WI38 (cell line): Measurements from ENCODE around the gene G6PD.
A peak's percentile ranks its signal among the peaks of the same experiment; 100 is the strongest.

Experiments used
- H3K4me3 ChIP-seq: 2 replicates; pipeline ENCODE4 v1.5.1; 2011; ENCODE audit warnings: low read depth, mild to moderate bottlenecking, control low read depth, low read length
- CTCF ChIP-seq: IDR thresholded peaks from 2 replicates; pipeline ENCODE4 v1.5.1; 2012; ENCODE audit warnings: low read depth, mild to moderate bottlenecking, control low read depth, low read length

Gene G6PD

GRCh38 chrX:154532690-154533089 is 14.0 kb downstream of the G6PD start:
- no peak overlapping the region for H3K4me3 ChIP-seq
- no peak for TF ChIP-seq CTCF

- no peak for TF ChIP-seq CTCF
- no peak overlapping the region for H3K4me3 ChIP-seq
Measured at GRCh38 chrX:154531626-154532025, 15.0 kb downstream of the G6PD start.

GRCh38 chrX:154530286-154530685 is 16.4 kb downstream of the G6PD start:
- no peak for TF ChIP-seq CTCF
- H3K4me3 ChIP-seq, result no peak overlapping the region

GRCh38 chrX:154529206-154529612 is 17.4 kb downstream of the G6PD start:
- no peak for TF ChIP-seq CTCF
- no peak overlapping the region for H3K4me3 ChIP-seq

GRCh38 chrX:154526901-154527675 is 19.6 kb downstream of the G6PD start:
- peak; percentile 48 for TF ChIP-seq CTCF
- no peak overlapping the region for H3K4me3 ChIP-seq

- no peak for TF ChIP-seq CTCF
Measured at GRCh38 chrX:154525606-154526490, 20.8 kb downstream of the G6PD start.

GRCh38 chrX:154519389-154519788 is 27.3 kb downstream of the G6PD start:
- H3K4me3 ChIP-seq, result no peak overlapping the region
- TF ChIP-seq CTCF, result no peak

More at GRCh38 chrX:154525606-154526490, 20.8 kb downstream of the G6PD start:
- no peak overlapping the region for H3K4me3 ChIP-seq
